GM12878 (cell line): ENCODE results near the gene AEN. TPM values are rescaled to one million over a fixed set of nuclear protein-coding genes. Genes with fewer than 3 reads are reported as not detected.

Source experiments
- BACH1 ChIP-seq: fragments of 450-650 bp; IDR thresholded peaks from 2 replicates; pipeline ENCODE4 v1.6.1; 2017; ENCODE audit warnings: mild to moderate bottlenecking, borderline replicate concordance
- BCL11A ChIP-seq: IDR thresholded peaks from 2 replicates; pipeline ENCODE4 v1.6.1; 2011; ENCODE audit warnings: low read depth, low read length
- CREB1 ChIP-seq: IDR thresholded peaks from 2 replicates; pipeline ENCODE4 v1.6.1; 2012; ENCODE audit warnings: low read depth, mild to moderate bottlenecking, inconsistent platforms
- CUX1 ChIP-seq: IDR thresholded peaks from 2 replicates; pipeline ENCODE4 v1.6.1; 2012; ENCODE audit warnings: improper control_type of control experiment, low read depth, low read length; ENCODE audit not compliant: insufficient replicate concordance
- ESRRA ChIP-seq: IDR thresholded peaks from 2 replicates; pipeline ENCODE4 v1.6.1; 2012; ENCODE audit warnings: mild to moderate bottlenecking, low read length, improper control_type of control experiment
- ETV6 ChIP-seq, 2 experiments: fragments of 450-650 bp in 1 of 2; IDR thresholded peaks in 1 of 2; conservative IDR thresholded peaks in 1 of 2; 2 replicates each; pipeline ENCODE4 v1.6.1; 2014; ENCODE audit warnings: antibody characterized with exemption in 1 of 2, borderline replicate concordance in 1 of 2, low read depth in 1 of 2, mild to moderate bottlenecking in 1 of 2, moderate library complexity in 1 of 2
- JUND ChIP-seq: IDR thresholded peaks from 2 replicates; pipeline ENCODE4 v1.6.1; 2012; ENCODE audit warnings: low read depth, mild to moderate bottlenecking, low read length, improper control_type of control experiment, moderate library complexity
- NFXL1 ChIP-seq: fragments of 450-650 bp; IDR thresholded peaks from 2 replicates; pipeline ENCODE4 v1.6.1; 2017; ENCODE audit warnings: antibody characterized with exemption, mild to moderate bottlenecking, borderline replicate concordance
- NR2F1 ChIP-seq: fragments of 450-650 bp; conservative IDR thresholded peaks from 2 replicates; pipeline ENCODE4 v1.6.1; 2017; ENCODE audit warnings: mild to moderate bottlenecking
- POLR2A ChIP-seq: IDR thresholded peaks from 2 replicates; pipeline ENCODE4 v1.6.1; 2011; ENCODE audit warnings: low read depth, mild to moderate bottlenecking, low read length
- RB1 ChIP-seq: fragments of 450-650 bp; formaldehyde crosslinking; IDR thresholded peaks from 2 replicates; pipeline ENCODE4 v1.6.1; 2017; ENCODE audit warnings: mild to moderate bottlenecking, borderline replicate concordance
- RFX5 ChIP-seq: IDR thresholded peaks from 2 replicates; pipeline ENCODE4 v1.6.1; 2011; ENCODE audit warnings: low read depth, low read length, improper control_type of control experiment
- SKIL ChIP-seq: fragments of 450-650 bp; IDR thresholded peaks from 2 replicates; pipeline ENCODE4 v1.6.1; 2017; ENCODE audit warnings: mild to moderate bottlenecking, low read depth, inconsistent platforms; ENCODE audit not compliant: poor library complexity, severe bottlenecking
- STAT1 ChIP-seq: fragments of 450-650 bp; conservative IDR thresholded peaks from 2 replicates; pipeline ENCODE4 v1.6.1; 2014; ENCODE audit warnings: antibody characterized with exemption, mild to moderate bottlenecking
- TARDBP ChIP-seq: IDR thresholded peaks from 2 replicates; pipeline ENCODE4 v1.6.1; 2016; ENCODE audit warnings: borderline replicate concordance
- ZNF384 ChIP-seq: IDR thresholded peaks from 2 replicates; pipeline ENCODE4 v1.6.1; 2012; ENCODE audit warnings: low read depth, mild to moderate bottlenecking, low read length, improper control_type of control experiment, borderline replicate concordance
- ZSCAN29 ChIP-seq: fragments of 450-650 bp; IDR thresholded peaks from 2 replicates; pipeline ENCODE4 v1.6.1; 2017; ENCODE audit warnings: mild to moderate bottlenecking, moderate library complexity
- polyA plus RNA-seq, 11 experiments: library from polyadenylated mRNA; depleted of rRNA in 4 of 11; unstranded in 6 of 11; stranded (reverse) in 5 of 11; fragments of >200 nt; fragmentation: Nextera tagmentation in 4 of 11; fragmentation: Illumina TruSeq in 1 of 11; extraction: Ambion mirVana in 4 of 11; extraction: Trizol in 1 of 11; gene quantifications; 1 replicate in 1 of 11; 2 replicates in 10 of 11; pipeline versions ENCODE4 v1.2.1 to v1.2.3, GENCODE V29; 2011 to 2016; ENCODE audit warnings: inconsistent platforms in 2 of 11, missing spikeins in 2 of 11, low read depth in 1 of 11
- total RNA-seq, 4 experiments: library from RNA; depleted of rRNA in 3 of 4; stranded (reverse); fragments of >200 nt in 3 of 4; fragmentation: Illumina TruSeq in 1 of 4; extraction: Trizol in 1 of 4; gene quantifications; 2 replicates each; pipeline versions ENCODE4 v1.2.1 to v1.2.3, GENCODE V29; 2013 to 2021

AEN gene
- total and polyA plus RNA-seq, 10 of the 15 experiments (the other 5 are each of a cell fraction or from before 2014, with no cell fraction given) = 11.7 to 81.2 (median 53.7) TPM

DNA sequence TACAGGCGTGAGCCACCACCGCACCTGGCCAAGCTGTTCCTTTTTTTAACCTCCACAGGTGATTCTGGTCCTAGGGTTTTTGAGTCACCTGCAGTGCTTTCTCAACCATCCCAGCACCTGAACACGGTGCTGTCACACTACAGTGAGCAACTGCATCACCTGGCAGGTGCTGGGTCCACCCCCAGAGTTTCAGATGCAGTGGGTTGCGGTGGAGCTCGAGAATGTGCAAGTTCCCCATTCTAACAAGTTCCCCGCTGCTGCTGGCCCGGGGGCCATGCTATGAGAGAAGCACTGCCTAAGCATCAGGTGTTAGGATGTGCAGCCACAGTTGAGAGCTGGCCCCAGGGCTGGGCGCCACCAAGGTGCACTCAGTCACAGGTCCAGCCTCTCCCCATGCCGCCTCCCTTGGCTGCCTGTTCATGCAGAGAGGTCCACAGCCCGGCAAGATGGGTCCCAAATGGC, 35.7 kb downstream of the AEN start (continued):
- TF ChIP-seq RFX5 (no peak), TARDBP (no peak), BACH1 (peak; percentile 86), JUND (no peak), POLR2A (peak; percentile 64), SKIL (peak; percentile 55), ZSCAN29 (no peak), BCL11A (peak; percentile 71), ESRRA (no peak), STAT1 (no peak), CUX1 (no peak), ZNF384 (no peak), RB1 (no peak), ETV6 (conservative IDR thresholded peaks at IDR 0.05 in 1 of 2, IDR thresholded peaks at IDR 0.05 in 1 of 2; ENCODE audit: borderline replicate concordance in 1 of 2, low read depth in 1 of 2) (0 out of 4 replicates have a peak, but pooled peaks of 1 of the 2 experiments have one; percentile 21), NR2F1 (peak; percentile 57), NFXL1 (no peak), CREB1 (0 out of 2 replicates have a peak, but pooled peaks have one; percentile 19)
